ENCODE measurements around the gene COL3A1. TPM values are rescaled to one million over a fixed set of nuclear protein-coding genes. Genes with fewer than 3 reads are reported as not detected.

Gene COL3A1
- polyA plus RNA-seq, 3 donors = not detected

- peaks cover 0 to 2% (median 0%) of the 10 kb centered on the region in 7 donors for H3K9me3 Mint-ChIP-seq
- no CpG with 5 or more reads among the region's 3 CpGs for WGBS (ENCODE audit: insufficient coverage)
- no peaks in the 10 kb centered on the region for H3K36me3 Mint-ChIP-seq
- TF ChIP-seq CTCF (IDR thresholded peaks at IDR 0.05) = no peak
- H3K4me3 Mint-ChIP-seq = no peak overlapping the region
- Histone ChIP-seq H3K27me3 (ENCODE audit: control insufficient read depth in 2 of 2, insufficient read depth in 2 of 2, low read length in 2 of 2) (no peaks in the 10 kb centered on the region), H3K9ac (ENCODE audit: insufficient read depth, low read length, poor library complexity, severe bottlenecking) (no peak overlapping the region), H3K4me1 (ENCODE audit: control insufficient read depth in 1 of 2, insufficient read depth in 2 of 2, low read length in 2 of 2) (no peaks in the 10 kb centered on the region), H3K4me3 (replicated peaks in 1 of 3; ENCODE audit: low read depth in 2 of 3, low read length in 3 of 3) (no peak overlapping the region), H3K4me2 (replicated peaks; ENCODE audit: extremely low read depth, low read length, poor library complexity, severe bottlenecking) (no peak overlapping the region), H3K27ac (ENCODE audit: low read depth in 1 of 2, low read length in 2 of 2) (no peak overlapping the region), H3K36me3 (replicated peaks in 1 of 2; ENCODE audit: control insufficient read depth in 1 of 2, insufficient read depth in 2 of 2, low read length in 2 of 2) (no peaks in the 10 kb centered on the region), H3K9me3 (replicated peaks in 1 of 2; ENCODE audit: control insufficient read depth in 1 of 2, insufficient read depth in 1 of 2, low read length in 2 of 2) (no peaks in the 10 kb centered on the region), H3K79me2 (ENCODE audit: insufficient read depth, low read length) (no peaks in the 10 kb centered on the region), H4K20me1 (ENCODE audit: insufficient read depth, low read length) (no peaks in the 10 kb centered on the region), H2AFZ (ENCODE audit: insufficient read depth, low read depth, low read length, poor library complexity, severe bottlenecking) (no peak overlapping the region)
- intact Hi-C loops (cut with micrococcal nuclease) = no loop called here
- no peak for DNase-seq
- no peaks in the 10 kb centered on the region for H3K4me1 Mint-ChIP-seq
- no peaks in the 10 kb centered on the region for H3K27me3 Mint-ChIP-seq (ENCODE audit: low read depth in 3 of 3)
- H3K27ac Mint-ChIP-seq = no peak overlapping the region
Observed at GRCh38 chr2:189045836-189046235, 71.7 kb downstream of the COL3A1 start.

- H3K4me1 ChIP-seq (ENCODE audit: control insufficient read depth in 1 of 2, insufficient read depth in 2 of 2, low read length in 2 of 2) = no peaks in the 10 kb centered on the region
- H4K20me1 ChIP-seq (ENCODE audit: insufficient read depth, low read length) = no peaks in the 10 kb centered on the region
- no peak overlapping the region for H3K4me3 ChIP-seq (replicated peaks in 1 of 3; ENCODE audit: low read depth in 2 of 3, low read length in 3 of 3)
- no peaks in the 10 kb centered on the region for H3K36me3 Mint-ChIP-seq
- no peak overlapping the region for H3K9ac ChIP-seq (ENCODE audit: insufficient read depth, low read length, poor library complexity, severe bottlenecking)
- H3K27ac Mint-ChIP-seq = no peak overlapping the region
- H3K4me2 ChIP-seq (replicated peaks; ENCODE audit: extremely low read depth, low read length, poor library complexity, severe bottlenecking) = no peak overlapping the region
- no peaks in the 10 kb centered on the region for H3K36me3 ChIP-seq (replicated peaks in 1 of 2; ENCODE audit: control insufficient read depth in 1 of 2, insufficient read depth in 2 of 2, low read length in 2 of 2)
- no peaks in the 10 kb centered on the region for H3K9me3 ChIP-seq (replicated peaks in 1 of 2; ENCODE audit: control insufficient read depth in 1 of 2, insufficient read depth in 1 of 2, low read length in 2 of 2)
- no peak overlapping the region for H3K27ac ChIP-seq (ENCODE audit: low read depth in 1 of 2, low read length in 2 of 2)
- H3K4me1 Mint-ChIP-seq = no peaks in the 10 kb centered on the region
- no peak overlapping the region for H3K4me3 Mint-ChIP-seq
- intact Hi-C loops (cut with micrococcal nuclease) = no loop called here
- no peaks in the 10 kb centered on the region for H3K27me3 ChIP-seq (ENCODE audit: control insufficient read depth in 2 of 2, insufficient read depth in 2 of 2, low read length in 2 of 2)
- TF ChIP-seq CTCF (IDR thresholded peaks at IDR 0.05) = no peak
- no CpG with 5 or more reads among the region's 2 CpGs for WGBS (ENCODE audit: insufficient coverage)
- H2AFZ ChIP-seq (ENCODE audit: insufficient read depth, low read depth, low read length, poor library complexity, severe bottlenecking) = no peak overlapping the region
- DNase-seq = no peak
- H3K27me3 Mint-ChIP-seq (ENCODE audit: low read depth in 3 of 3) = no peaks in the 10 kb centered on the region
- peaks cover 0 to 2% (median 0%) of the 10 kb centered on the region in 7 donors for H3K9me3 Mint-ChIP-seq
- H3K79me2 ChIP-seq (ENCODE audit: insufficient read depth, low read length) = no peaks in the 10 kb centered on the region
Observed at GRCh38 chr2:189046320-189046719, 72.1 kb downstream of the COL3A1 start.

Data from CD14-positive monocyte (primary cell).